ENCODE measurements around the gene PTGER2.

DNA sequence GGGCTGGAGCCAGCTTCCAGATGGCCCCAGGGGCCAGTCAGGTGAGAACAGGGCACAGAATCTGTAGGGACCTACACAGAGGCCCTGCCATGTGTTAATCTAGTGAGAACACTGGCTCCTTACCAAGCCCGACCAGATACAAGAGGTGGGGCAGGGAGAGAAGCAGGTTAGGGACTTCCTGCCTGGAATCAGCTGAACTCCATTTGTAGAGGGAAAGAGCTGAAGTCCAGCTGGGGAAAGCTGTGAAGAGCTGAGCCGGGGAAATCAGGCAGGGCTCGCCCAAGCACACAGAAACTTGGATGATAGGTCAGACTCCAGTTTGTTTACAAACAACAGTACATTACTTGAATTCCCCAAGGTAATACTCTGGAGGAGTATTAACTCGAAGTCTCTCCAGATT, 46.7 kb downstream of the PTGER2 start:
- TF ChIP-seq, protein P1, sequence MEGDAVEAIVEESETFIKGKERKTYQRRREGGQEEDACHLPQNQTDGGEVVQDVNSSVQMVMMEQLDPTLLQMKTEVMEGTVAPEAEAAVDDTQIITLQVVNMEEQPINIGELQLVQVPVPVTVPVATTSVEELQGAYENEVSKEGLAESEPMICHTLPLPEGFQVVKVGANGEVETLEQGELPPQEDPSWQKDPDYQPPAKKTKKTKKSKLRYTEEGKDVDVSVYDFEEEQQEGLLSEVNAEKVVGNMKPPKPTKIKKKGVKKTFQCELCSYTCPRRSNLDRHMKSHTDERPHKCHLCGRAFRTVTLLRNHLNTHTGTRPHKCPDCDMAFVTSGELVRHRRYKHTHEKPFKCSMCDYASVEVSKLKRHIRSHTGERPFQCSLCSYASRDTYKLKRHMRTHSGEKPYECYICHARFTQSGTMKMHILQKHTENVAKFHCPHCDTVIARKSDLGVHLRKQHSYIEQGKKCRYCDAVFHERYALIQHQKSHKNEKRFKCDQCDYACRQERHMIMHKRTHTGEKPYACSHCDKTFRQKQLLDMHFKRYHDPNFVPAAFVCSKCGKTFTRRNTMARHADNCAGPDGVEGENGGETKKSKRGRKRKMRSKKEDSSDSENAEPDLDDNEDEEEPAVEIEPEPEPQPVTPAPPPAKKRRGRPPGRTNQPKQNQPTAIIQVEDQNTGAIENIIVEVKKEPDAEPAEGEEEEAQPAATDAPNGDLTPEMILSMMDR (IDR thresholded peaks at IDR 0.05), result no peak
- TF ChIP-seq POLR2AphosphoS5 (IDR thresholded peaks at IDR 0.05; ENCODE audit: low read depth, low read length) (no peak), TCF7L2 (IDR thresholded peaks at IDR 0.05; ENCODE audit: low read depth, low read length) (no peak), REST (IDR thresholded peaks at IDR 0.05; ENCODE audit: insufficient read depth in 1 of 2, low read depth in 2 of 2, low read length in 1 of 2) (no peak), SIN3A (IDR thresholded peaks at IDR 0.05; ENCODE audit: borderline replicate concordance, insufficient read depth, low read depth, low read length) (no peak)
